Measurements from ENCODE around the gene ALDH4A1. TPM values are rescaled to one million over a fixed set of nuclear protein-coding genes. Genes with fewer than 3 reads are reported as not detected.

Gene ALDH4A1
- total RNA-seq, 2 experiments from 2014 or later: 6.1 to 7.6 TPM

GRCh38 chr1:18866846-18867245 lies 35.5 kb downstream of the ALDH4A1 start:
- no peak overlapping the region for H3K4me3 ChIP-seq (ENCODE audit: low read depth, low read length, poor library complexity, severe bottlenecking)
- no peak overlapping the region for H3K4me2 ChIP-seq (ENCODE audit: low read length)
- intact Hi-C loops (cut with micrococcal nuclease; ENCODE audit: unreplicated experiment): no loop called here
- H3K9me3 ChIP-seq (ENCODE audit: low read length): no peaks in the 10 kb centered on the region
- POLR2A ChIA-PET: interaction anchor here (0.6 to 1.1 kb wide), 2 partner anchors 18 to 37 kb away, joined by 3 to 7 read pairs; no protein-coding TSS in a partner anchor
- no peaks in the 10 kb centered on the region for H3K9me2 ChIP-seq (ENCODE audit: insufficient read depth, low read length)
- H3K36me3 ChIP-seq (ENCODE audit: insufficient read depth, low read length): no peaks in the 10 kb centered on the region
- H4K20me1 ChIP-seq (ENCODE audit: insufficient read depth, low read length): no peaks in the 10 kb centered on the region
- no peak for DNase-seq (ENCODE audit: low spot score)
- H3K27ac ChIP-seq (ENCODE audit: low read depth, low read length, poor library complexity, severe bottlenecking): no peak overlapping the region
- BruUV-seq (replicated peaks): no TSS peak
- no peak overlapping the region for H2AFZ ChIP-seq (ENCODE audit: low read length)
- H3K79me2 ChIP-seq (ENCODE audit: insufficient read depth, low read depth, low read length): no peaks in the 10 kb centered on the region
- CTCF ChIA-PET (ENCODE audit: unreplicated experiment): no interaction called here
- TF ChIP-seq EZH2phosphoT487 (IDR thresholded peaks at IDR 0.05; ENCODE audit: borderline replicate concordance, low read depth, low read length) (no peak), CTCF (conservative IDR thresholded peaks at IDR 0.05; ENCODE audit: low read length) (no peak)
- H3K4me1 ChIP-seq (ENCODE audit: insufficient read depth, low read length, poor library complexity, severe bottlenecking): no peaks in the 10 kb centered on the region

GRCh38 chr1:18866314-18866713 lies 36.0 kb downstream of the ALDH4A1 start:
- no TSS peak for BruUV-seq (replicated peaks)
- Histone ChIP-seq H2AFZ (ENCODE audit: low read length) (no peak overlapping the region), H3K79me2 (ENCODE audit: insufficient read depth, low read depth, low read length) (no peaks in the 10 kb centered on the region), H4K20me1 (ENCODE audit: insufficient read depth, low read length) (no peaks in the 10 kb centered on the region), H3K4me2 (ENCODE audit: low read length) (no peak overlapping the region), H3K4me1 (ENCODE audit: insufficient read depth, low read length, poor library complexity, severe bottlenecking) (no peaks in the 10 kb centered on the region), H3K36me3 (ENCODE audit: insufficient read depth, low read length) (no peaks in the 10 kb centered on the region), H3K27ac (ENCODE audit: low read depth, low read length, poor library complexity, severe bottlenecking) (no peak overlapping the region), H3K9me2 (ENCODE audit: insufficient read depth, low read length) (no peaks in the 10 kb centered on the region), H3K9me3 (ENCODE audit: low read length) (no peaks in the 10 kb centered on the region), H3K4me3 (ENCODE audit: low read depth, low read length, poor library complexity, severe bottlenecking) (no peak overlapping the region)
- no peak for DNase-seq (ENCODE audit: low spot score)
- intact Hi-C loops (cut with micrococcal nuclease; ENCODE audit: unreplicated experiment): no loop called here
- CTCF ChIA-PET (ENCODE audit: unreplicated experiment): no interaction called here
- TF ChIP-seq CTCF (conservative IDR thresholded peaks at IDR 0.05; ENCODE audit: low read length) (no peak), EZH2phosphoT487 (IDR thresholded peaks at IDR 0.05; ENCODE audit: borderline replicate concordance, low read depth, low read length) (no peak)
- POLR2A ChIA-PET: interaction anchor here (0.6 to 1.1 kb wide), 2 partner anchors 18 to 37 kb away, joined by 3 to 7 read pairs; no protein-coding TSS in a partner anchor

GRCh38 chr1:18865176-18865575 lies 37.2 kb downstream of the ALDH4A1 start:
- no peak overlapping the region for H3K4me2 ChIP-seq (ENCODE audit: low read length)
- ChIA-PET POLR2A (no interaction called here), CTCF (ENCODE audit: unreplicated experiment) (no interaction called here)
- no peaks in the 10 kb centered on the region for H3K4me1 ChIP-seq (ENCODE audit: insufficient read depth, low read length, poor library complexity, severe bottlenecking)
- H3K4me3 ChIP-seq (ENCODE audit: low read depth, low read length, poor library complexity, severe bottlenecking): no peak overlapping the region
- no peak for DNase-seq (ENCODE audit: low spot score)
- H3K36me3 ChIP-seq (ENCODE audit: insufficient read depth, low read length): no peaks in the 10 kb centered on the region
- no peak overlapping the region for H2AFZ ChIP-seq (ENCODE audit: low read length)
- no peak overlapping the region for H3K27ac ChIP-seq (ENCODE audit: low read depth, low read length, poor library complexity, severe bottlenecking)
- TF ChIP-seq EZH2phosphoT487 (IDR thresholded peaks at IDR 0.05; ENCODE audit: borderline replicate concordance, low read depth, low read length) (no peak), CTCF (conservative IDR thresholded peaks at IDR 0.05; ENCODE audit: low read length) (no peak)
- no peaks in the 10 kb centered on the region for H3K79me2 ChIP-seq (ENCODE audit: insufficient read depth, low read depth, low read length)
- no peaks in the 10 kb centered on the region for H3K9me3 ChIP-seq (ENCODE audit: low read length)
- intact Hi-C loops (cut with micrococcal nuclease; ENCODE audit: unreplicated experiment): no loop called here
- H4K20me1 ChIP-seq (ENCODE audit: insufficient read depth, low read length): no peaks in the 10 kb centered on the region
- no TSS peak for BruUV-seq (replicated peaks)
- no peaks in the 10 kb centered on the region for H3K9me2 ChIP-seq (ENCODE audit: insufficient read depth, low read length)
